GM23248 (cell line): ENCODE measurements around the gene C16orf86.

Experiments used
- EZH2 ChIP-seq: fragments of 200-600 bp; sonication (generic); IDR thresholded peaks from 2 replicates; pipeline ENCODE4 v1.6.1; 2018; ENCODE audit warnings: antibody characterized with exemption, mild to moderate bottlenecking; ENCODE audit not compliant: insufficient read depth, poor library complexity, severe bottlenecking
- EZH2phosphoT487 ChIP-seq: fragments of 200-600 bp; sonication (generic); IDR thresholded peaks from 2 replicates; pipeline ENCODE4 v1.6.1; 2018; ENCODE audit warnings: antibody characterized with exemption, moderate library complexity, mild to moderate bottlenecking, low read depth; ENCODE audit not compliant: insufficient read depth

- TF ChIP-seq EZH2 (no peak), EZH2phosphoT487 (no peak)
Measured at GRCh38 chr16:67644038-67644437, 22.6 kb upstream of the C16orf86 start.
